HG02885 (cell line): ENCODE measurements around the gene KREMEN1.

ENCODE experiments used
- ATAC-seq: cut with Tn5 transposase; IDR thresholded peaks from one replicate; pipeline ENCODE4 v1.9.1; 2021; ENCODE audit warnings: mild to moderate bottlenecking; ENCODE audit not compliant: unreplicated experiment, poor library complexity

Gene KREMEN1

GRCh38 chr22:29124777-29125442 is 52.1 kb downstream of the KREMEN1 start:
- ATAC-seq = no peak

- no peak for ATAC-seq
Observed at GRCh38 chr22:29125443-29125778, 52.6 kb downstream of the KREMEN1 start.

GRCh38 chr22:29125844-29126243 is 53.0 kb downstream of the KREMEN1 start:
- ATAC-seq = no peak

GRCh38 chr22:29126670-29127395 is 54.0 kb downstream of the KREMEN1 start:
- no peak for ATAC-seq

DNA sequence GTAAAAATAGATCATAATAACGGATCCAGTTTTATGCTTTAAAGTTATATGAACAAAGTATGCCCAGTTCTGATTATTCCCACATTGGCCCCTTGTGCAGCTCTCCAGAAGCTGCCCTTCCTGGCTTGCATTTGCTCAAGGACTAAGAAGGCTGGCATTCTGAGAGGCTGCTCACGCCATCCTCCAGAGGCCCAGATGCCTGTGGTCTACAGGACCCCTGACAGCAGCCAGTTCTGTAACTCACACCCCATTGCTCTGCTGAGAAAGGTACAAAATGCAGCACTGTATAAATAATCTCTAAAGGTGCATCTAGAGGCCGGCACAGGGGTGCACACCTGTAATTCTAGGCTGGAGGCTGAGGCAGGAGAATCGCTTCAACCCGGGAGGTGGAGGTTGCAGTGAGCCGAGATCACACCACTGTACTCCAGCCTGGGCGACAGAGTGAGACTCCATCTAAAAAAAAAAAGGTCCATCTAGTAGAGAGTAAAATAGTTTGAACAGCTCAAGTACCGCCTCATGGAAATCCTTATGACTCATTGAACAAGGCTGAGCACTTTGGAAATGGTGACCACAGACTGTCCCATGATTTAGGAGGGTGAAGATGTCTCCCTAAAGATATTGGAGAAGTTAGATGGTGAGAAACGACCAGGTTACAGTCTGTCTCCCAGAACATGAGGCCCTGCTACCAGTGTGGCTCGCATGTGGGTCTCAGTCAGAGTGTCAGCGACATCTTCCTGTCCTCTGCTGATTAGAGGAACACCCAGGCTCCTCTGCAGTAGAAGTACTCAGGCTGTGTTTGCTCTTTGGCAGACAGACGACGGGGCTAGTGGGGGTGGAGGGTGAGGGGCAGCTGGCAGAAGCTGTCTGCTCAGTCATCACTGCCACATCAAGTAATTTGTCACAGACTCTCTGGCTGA is 56.3 kb downstream of the KREMEN1 start:
- no peak for ATAC-seq

GRCh38 chr22:29129808-29130140 is 56.9 kb downstream of the KREMEN1 start:
- no peak for ATAC-seq

DNA sequence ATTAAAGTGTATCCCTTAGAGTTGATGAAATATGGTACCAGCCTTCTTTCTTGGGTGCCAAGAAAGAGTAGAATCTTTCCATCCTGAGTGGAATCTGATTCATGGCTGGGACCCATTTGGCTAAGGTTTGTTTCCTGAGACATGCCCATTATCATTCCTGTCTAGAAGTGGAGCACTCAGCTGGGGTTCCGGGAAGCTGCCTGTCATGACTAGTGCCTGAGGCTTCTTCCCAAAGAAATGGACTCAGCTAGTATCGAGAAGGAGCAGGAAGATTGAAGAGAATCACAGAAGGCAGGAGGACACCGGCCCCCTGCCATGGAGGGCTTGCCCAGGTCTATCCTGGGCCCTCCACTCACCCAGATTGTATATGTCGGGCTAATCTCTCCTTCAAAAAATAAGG is 57.6 kb downstream of the KREMEN1 start:
- no peak for ATAC-seq

DNA sequence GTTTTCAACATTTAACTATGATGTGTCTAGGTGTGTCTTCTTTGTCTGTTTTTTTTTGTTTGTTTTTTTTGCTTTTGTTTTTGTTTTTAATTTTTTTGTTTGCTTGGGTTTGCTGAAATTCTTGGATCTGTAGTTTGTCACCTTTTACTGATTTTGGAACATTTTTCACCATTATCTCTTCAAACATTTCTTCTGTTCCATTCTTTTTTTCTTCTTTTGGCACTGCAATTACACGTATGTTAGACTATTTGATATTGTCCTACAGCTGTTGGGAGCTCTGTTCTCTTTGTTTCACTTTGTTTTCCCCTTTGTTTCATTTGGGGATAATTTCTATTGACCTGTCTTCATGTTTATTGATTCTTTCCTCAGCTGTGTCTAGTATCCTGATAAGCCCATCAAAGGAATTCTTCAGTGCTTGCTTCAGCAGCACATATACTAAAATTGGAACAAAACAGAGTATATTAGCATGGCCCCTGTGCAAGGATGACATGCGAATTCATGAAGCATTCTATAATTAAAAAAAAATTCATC is 60.8 kb downstream of the KREMEN1 start:
- ATAC-seq = no peak

GRCh38 chr22:29134448-29134847 is 61.6 kb downstream of the KREMEN1 start:
- no peak for ATAC-seq

- no peak for ATAC-seq
Observed at GRCh38 chr22:29136782-29137700, 64.2 kb downstream of the KREMEN1 start.

GRCh38 chr22:29138556-29139305 is 65.9 kb downstream of the KREMEN1 start:
- no peak for ATAC-seq

DNA sequence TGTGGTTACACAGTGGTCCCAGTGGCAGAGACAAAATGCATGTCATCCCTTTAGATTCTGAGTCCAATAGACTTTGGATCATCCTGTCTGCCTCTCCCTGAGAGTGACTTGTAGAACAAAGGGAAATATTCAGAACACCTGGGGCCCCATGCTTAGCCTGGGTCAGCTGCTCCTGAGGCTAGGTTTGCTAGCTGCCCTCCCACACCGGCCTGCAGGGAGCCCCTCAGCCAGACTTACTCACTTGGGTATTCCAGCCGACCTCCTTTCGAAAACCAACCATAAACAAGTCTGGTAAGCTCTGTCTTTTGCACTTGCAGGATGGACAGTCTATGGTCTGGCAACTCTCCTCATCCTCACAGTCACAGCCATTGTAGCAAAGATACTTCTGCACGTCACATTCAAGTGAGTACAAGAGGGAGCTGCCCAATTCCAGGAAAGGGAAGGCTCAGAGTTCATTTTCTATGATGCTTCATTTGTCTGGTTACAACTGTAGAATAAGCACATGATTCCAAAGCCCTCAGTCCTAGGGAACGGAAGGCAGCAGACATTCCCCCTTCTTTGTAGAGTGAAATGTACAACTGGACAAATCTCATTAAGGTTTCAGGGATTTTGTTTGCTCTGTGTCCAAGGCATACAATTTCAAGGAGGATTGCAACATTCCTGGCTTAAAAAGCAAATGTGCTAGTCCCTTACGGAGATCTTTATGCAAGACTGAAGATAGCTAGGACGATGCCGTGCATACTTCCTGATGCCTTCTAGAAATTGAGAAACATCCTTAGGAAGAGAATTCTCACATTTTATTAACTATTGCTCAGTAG is 67.3 kb downstream of the KREMEN1 start:
- ATAC-seq = no peak

DNA sequence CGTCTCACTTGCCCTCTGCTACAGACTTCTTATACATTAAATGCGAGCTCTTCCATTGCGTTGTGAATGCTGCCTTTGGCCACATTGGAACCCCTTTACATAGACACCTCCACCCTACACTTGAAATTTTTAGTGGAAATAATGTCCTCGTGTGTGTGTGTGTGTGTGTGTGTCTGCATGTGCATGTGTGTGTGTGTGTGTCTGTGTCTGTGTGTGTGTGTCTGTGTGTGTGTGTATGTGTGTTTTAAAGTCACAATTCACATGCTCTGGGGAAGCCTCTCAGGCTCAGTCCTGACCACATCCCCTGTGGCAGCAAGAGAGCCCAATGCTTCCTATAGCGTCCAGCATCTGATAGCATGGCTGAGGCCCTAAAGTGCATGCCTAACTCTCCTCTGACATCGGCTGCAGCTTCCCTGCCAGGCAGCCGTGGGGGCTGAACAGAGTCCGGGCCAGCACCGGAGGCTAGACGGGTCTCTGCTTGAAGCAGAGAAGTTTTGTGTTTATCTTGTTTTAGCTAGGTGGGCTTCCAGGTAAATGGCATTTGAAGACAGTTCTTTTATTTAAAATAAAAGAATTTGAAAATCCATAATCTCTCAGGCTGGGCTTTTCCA is 68.3 kb downstream of the KREMEN1 start:
- no peak for ATAC-seq

- ATAC-seq = no peak
Observed at GRCh38 chr22:29142116-29142515, 69.3 kb downstream of the KREMEN1 start.

- no peak for ATAC-seq
Observed at GRCh38 chr22:29143941-29144785, 71.3 kb downstream of the KREMEN1 start.

DNA sequence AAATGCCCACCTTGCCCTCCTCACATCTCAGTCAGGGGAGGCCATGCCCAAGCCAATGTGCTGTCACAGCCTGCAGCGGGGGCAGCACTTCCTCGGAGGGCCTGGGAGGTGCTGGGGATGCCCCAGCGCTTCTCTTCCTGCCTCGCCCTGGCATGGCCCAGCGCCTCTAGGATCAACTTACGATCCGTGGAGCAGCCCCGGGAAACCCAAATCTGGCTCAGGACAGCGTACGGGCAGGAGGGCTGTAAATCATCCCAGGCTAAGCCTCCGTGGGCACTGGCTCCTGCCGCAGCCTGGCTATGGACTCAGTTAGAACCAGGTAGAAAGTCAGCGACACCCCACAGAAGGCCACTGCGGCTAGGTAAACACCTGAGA is 71.9 kb downstream of the KREMEN1 start:
- ATAC-seq = no peak
